ENCODE data around the gene ERC1.

The ERC1 gene

DNA sequence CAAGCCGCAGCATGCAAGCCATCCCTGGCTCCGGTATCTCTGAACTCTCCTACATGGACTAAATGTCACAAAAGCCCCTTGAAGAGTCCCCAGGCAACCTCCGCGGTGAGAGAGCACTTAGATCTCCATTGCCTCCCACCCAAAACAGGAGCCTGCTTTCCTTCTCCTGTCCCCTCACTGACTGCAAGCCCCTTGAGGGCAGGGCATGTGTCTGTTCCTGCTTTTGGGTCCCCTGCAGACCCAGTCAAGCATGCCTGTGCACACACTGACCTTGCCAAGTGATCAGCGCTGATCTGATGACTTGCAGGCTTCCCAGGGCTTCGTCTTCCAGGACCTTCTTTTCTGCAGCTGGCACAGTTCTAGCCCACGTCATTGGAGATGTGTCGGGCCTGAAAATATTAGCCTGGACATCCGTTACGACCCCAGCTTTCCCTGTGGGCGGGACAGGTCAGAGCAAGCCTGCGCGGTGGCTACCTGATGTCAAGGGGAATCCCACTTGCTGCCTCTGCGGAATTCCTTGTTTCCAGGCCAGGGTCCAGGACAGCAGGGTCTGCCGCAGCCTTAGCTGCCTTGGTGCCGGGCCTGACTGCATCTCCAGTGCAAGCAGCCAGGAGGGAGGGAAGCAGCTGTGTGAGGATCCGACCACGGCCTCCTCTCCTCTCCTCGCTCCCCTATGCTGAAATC, 510.8 kb downstream of the ERC1 start:
- DNase-seq: no peak

DNA sequence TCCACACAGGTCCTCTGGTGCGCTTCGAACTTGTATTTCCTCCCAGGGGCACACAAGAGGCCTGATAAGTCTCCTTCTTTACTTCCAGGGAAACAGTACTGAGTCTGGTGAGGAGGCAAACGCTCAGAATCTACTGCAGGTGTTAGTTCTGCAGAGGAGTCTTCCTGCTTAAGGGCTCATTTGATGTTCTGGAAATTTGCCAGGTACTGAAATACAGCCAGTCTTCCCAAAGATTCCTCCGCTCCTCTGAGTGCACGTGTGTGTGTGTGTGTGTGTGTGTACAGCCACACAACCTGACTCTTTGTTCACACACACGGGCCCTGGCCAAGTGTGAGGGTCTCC, 511.3 kb downstream of the ERC1 start:
- DNase-seq: no peak

DNA sequence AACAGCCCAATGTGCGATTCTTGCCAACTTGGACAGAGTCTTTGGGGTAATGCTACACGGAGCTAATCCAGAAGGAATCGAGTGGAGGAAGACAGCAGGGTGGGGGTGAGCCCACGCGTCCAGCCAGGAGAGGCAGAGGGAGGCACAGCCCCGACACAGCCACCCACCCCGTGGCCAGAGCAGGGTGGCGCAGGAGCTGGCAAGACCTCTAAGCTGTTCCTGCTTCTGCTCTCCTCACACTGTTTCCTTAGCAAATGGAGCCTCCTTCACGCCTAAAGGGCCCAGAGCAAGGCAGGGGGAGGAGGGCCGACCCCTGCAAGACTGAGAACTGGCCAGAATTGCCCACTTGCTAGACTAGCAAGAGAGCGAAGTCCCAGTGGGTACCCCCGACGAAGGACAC, 511.8 kb downstream of the ERC1 start:
- DNase-seq: no peak

DNA sequence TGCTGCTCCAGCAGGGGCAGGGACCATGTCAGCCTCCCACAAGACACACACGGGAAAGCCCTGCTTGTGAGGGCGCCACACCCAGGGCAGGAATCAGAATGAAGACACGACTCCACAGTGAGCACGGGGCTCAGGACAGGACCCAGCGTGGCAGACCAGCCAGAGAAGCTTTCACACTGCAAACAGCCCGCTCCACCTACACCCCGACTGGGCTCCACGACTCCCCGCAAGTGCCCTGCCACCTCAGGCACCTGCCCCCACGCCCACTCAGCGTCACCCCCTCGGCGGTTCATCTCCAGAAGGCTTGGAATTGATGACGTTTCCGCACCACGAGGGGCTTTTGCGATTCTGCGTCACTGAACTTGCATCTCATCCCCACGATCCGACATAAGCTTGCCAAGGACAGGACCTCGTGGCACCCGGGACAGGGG, 512.3 kb downstream of the ERC1 start:
- no peak for DNase-seq

DNA sequence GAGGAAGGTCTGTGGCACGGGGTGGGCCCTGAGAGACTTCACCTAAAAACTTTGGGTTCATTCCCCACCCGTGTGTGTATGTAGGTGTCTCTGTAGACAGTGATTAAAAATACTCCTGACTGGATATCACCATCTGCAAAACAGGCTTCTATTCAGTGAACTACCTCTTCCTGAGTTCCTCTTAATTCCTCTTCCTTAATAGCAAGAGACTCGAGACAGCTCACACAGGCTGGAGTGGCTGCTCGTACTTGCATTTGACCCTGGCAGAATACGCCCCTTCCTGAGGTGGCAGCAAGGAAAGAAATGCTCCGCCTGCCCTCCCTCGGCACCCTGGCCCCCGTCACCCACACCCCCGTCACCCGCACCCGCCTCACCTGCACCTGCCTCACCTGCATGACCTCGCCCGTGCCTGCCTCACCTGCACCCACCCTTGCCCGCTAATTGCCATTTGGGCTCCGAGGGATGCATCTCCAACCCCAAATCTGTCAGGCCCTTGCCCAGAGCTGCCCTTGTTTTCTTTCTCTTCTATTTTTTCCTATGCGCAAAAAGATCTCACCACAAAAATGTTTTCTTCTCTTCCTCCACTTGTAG, 513.4 kb downstream of the ERC1 start:
- no peak for DNase-seq

DNA sequence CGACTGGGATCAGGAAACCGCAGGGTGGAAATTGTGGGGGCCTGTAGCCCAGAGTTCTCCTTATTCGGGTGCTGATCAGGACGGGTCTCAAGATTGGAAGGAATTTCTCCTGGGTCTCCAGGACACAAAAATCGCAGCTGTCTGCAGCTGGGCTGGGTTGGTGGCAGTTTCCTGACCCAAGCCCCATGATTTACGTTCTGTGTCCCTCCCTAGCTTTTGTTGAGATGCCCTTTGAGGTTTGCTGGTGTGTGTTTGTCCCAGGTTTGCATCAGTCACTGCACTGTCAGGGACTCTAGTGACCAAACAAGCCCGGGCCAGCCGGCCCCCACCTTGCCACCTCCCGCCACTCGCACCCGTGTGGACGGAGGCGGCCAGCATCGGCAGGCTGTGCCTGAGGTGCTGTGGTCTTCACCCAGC, 513.9 kb downstream of the ERC1 start:
- no peak for DNase-seq

DNA sequence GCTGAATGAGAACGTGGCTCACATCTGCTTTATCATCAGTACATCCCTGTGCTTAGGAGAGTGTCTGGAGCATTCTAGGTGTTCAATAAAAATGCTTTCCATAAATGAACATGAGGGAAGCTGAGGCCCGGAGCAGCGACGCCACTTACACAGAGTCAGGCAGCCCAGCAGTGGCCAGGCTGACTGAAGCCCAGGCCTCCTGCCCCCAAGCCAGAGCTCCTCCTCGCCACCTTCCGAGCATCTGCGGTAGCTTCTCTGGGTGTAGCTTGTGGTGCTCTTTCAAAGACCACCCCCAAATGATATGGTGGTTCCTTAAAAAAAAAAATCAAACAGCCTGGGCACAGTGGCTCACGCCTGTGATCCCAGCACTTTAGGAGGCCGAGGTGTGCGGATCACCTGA, 514.6 kb downstream of the ERC1 start:
- DNase-seq: no peak

DNA sequence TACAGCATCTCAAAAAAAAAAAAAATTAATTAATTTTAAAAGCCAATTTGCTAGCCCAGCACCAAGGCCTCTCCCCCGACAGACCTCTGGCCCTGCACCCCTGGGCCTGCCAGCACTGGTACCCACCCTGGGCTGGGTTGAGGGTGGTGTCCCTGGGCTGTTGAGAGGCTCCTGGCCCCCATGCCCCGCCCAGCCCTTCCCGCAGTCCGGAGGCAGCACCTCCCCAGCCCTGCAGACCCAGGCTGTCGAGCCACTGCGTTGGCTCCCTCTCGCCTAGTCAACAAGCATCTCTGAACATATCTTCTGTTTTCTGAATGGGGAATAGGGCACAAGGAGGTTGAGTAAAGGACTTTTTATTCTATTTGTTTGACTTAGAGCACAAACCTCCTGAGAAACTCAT, 516.3 kb downstream of the ERC1 start:
- DNase-seq: no peak

DNA sequence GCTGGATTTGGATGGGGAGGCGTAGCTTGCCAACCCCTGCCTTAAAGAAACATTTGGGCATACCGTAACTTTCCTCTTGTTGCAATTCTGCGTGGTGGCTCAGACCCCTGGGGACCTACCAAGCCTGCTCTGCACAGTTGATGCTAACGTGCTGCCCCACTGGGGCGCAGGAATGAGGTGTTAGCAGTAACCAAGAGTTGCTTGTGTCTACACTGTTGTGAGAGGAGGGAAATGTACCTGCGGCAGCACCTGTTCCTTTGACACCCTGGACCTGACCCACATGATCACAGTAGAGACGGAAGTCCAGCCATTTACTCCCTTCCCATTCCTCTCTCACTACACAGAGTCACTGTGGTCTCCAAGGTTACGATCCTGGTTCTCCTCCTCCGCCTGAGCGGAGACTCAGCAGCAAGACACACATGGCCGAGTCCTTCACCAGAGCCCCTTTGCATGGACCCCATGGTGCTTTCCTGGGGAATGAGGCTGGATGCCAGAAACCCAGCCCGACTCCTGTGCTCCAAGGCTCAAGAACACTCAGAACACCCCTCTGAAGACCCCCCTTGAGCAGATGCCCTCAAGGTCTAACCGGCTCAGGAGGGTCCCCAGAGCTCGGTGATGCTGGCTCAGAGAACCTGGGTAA, 518.5 kb downstream of the ERC1 start:
- no peak for DNase-seq

DNA sequence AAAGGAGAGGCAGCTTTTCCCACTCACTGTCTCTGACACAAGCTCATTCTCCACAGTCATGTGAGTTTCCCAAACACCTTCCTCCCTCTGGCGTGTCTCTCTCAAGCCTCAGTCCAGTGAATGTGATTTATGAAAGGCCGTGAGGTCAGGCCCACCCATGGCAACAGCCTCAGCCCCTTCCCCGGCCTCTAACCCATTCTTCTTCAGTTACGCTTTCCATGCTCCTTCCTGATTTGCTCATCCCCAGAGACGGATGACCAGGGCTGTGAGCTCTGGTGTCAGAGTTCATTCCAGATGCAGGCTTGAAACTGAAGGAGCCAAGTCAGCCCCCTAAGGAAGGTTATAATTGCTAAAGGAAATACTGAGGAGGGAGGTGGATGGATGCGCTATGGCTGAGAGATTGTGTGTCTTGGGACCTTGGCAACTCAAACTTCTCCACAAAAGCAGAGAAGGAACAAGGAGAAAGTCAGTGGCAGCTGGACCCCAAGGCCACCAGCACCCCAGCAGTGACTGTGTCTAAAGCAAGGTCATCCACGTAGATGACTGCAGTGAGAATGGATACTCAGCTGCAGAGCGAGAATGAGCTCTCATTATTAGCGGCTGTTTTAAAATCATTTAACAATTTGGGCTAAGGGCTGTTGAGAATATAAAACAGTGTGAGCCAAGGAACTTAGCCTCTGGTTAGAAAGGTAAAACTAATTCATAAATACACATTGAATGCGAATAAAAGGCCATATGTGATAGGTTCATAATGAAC, 519.2 kb downstream of the ERC1 start:
- no peak for DNase-seq

DNA sequence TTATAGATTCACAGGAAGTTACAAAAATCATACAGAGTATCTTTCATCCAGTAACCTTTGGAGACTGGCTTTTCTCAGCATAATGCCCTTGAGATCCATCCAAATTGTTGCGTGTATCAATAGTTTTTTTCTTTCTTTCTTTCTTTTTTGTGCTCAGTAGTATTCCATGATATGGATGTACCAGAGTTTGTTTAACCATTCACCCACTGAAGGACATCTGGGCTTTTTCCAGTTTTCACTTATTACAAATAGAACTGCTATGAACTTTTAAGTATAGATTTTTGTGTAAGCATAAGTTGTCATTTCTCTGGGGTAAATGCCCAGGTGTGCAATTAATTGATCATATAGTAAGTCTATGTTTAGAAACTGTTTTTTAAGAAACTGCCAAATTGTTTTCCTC, 524.0 kb downstream of the ERC1 start:
- no peak for DNase-seq

DNA sequence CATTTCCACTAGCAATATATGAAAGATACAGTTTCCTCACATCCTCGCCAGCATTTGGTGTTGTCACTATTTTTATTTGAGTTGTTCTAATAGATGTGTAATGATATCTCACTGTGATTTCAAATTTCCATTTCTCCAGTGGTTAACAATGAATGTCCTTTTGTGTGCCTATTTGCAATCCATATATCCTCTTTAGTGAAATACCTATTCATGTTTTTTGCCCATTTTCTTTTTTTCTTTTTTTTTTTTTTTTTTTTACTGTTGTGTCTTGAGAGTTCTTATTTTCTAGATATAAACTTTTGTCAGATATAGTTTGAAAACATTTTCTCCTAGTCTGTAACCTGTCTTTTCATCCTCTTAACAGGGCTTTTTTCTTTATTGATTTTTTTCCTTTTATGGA, 524.4 kb downstream of the ERC1 start:
- no peak for DNase-seq

DNA sequence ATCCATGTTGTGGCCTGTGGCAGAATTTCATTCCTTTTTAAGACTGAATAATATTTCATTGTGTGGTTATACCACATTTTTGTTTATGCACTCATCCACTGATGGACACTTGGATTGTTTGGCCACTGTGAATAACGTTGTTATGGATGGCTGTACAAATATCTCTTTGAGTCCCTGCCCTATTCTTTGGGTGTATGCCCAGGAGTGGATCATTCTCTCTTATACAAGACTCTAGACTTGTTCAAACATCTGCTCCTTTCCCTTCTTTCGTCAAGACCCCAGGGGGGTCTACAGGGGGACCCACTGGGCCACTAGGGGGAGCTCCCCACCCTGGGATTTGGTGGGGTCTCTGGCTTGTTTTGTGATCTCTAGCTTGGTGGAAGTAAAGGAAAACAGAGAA, 526.0 kb downstream of the ERC1 start:
- no peak for DNase-seq

DNA sequence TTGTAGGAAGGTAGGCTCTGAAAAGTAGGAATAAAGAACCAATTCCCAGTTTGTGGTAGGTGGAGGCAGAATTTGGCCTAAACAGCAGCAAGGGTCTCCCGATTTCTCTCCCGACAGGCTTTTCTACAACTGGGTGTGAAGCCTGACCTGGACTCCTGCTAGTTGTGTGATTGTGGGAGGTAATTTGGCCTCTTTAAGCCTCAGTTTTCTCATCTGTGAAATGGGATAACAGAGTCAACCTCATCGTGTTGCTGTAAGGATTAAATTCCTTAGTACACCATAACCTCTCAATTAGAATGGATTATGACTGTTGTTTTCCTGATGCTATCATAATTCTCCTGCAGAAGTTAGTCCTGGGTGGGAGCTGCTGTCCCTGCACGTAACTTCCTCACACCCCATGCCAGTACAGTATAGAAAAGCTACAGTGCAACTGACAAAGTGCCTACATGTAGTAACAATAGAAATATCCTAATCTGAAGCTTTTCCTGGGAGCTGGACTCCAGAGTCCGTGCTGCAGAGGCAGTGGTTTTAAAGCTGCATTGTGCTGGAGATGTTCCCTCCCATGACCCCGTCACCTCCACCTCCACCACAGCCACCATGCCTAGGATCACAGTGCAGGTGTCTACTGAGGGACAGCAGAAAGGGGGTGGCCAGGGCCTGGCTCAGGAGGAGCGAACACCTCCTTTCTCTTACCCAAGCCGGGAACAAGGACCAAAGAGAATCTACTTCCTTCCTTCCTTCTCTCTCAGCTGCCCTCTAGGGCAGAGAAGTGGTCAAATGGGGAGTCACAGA, 526.9 kb downstream of the ERC1 start:
- DNase-seq: no peak

DNA sequence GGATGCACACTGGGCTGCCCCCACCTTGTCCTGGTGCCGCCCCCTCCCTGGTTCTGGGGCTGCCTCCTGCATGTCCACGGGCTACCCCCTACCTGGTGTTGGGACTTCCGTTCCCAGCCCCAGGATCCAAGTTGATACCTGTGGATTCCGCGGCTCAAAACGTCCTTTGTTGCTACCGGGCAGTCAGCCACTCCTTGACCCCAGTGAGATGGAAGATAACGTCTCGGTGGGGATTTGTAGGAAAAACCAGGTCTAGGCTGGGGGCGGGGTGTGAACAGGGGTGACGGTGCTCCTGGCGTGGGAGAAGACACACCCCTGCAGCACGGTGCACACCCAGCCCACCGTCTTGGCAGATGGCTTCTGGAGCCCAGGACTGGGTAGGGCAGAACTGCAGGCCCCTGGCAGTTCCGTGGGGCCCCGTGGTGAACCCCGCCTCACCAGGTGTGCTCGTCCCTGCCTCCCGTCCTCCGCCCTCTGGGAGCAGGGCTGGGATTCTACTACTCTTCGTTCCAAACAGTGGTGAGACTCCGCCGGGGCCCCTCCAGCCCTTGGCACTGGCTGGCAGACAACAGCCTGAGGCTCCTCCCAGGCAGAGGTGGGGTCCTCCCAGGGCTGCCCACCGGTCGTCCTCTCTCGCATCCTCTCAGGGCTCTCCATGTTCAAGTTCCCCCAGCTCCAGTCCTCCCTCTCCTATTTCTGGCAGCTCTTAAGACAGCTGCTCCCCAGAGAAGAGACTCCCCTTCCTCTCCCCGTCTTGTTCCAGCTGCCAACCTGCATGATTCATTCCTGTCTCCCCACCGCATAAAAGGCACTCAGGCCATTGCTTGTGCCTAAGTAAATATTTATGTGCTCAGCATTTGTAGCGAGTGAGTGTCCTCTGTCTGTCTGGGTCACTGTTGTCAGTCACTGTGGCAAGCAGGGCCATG, 527.8 kb downstream of the ERC1 start:
- peak; percentile 68 for DNase-seq

DNA sequence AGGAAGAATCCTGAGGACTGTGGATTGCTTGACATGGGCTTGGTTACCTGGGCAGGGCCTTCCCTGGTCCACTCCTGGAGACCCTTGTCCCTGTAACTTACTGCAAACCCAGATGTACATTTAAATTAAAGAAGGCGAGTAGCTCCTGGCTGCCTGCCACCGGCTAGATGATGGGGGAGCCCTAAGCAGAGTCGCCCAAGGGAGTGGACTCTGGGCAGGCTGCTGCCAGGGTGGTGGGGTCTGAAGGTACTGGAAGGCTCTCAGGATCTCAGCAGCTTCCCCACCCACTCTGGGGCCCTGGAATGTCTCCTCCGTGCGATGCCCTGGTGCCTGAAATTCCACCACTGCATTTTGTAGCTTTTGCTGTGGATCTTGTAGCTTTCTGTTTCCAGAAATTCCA, 528.6 kb downstream of the ERC1 start:
- no peak for DNase-seq

DNA sequence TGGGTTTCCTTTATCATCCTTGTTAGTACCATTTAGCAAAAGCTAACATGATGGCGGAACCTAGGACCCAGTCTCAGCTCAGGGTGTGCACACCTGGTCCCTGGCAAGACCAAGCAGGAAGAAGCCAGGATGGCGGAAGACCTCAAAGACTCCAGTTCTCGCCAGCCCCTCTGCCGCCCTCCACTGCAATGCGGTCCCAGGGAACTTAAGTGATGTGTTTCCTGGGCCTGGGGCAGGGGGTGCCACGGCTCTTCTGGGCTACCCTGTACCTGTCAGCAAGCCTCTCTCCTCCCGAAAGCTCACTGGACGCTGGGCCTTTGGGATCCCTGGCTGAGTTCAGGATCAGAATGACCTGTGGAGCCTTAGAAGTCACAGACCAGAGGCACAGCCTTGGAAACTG, 532.0 kb downstream of the ERC1 start:
- DNase-seq: no peak

DNA sequence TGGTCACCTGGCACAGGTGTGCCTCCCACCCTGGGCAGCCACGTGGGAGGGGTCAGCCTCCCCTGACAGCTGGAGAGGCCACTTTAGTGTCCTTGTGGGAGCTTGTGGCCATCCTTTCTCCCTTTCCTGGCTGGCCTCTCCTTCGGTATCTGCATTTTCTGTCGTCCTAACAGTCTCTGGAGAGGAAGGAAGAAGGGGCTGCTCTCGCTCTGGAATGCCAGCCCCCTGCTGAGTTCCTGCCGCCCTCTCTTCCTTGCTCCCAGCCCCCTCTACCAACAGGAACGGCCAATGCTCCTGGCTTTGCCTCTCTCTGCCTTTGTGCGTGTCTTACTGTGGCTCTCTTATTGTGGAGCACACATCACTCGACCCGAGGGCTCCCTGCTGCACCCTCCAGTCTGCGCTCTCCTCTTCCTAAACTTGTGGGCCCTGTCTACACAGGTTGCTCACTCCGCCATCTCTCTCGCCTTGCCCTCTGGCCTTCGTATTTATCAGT, 532.6 kb downstream of the ERC1 start:
- no peak for DNase-seq

DNA sequence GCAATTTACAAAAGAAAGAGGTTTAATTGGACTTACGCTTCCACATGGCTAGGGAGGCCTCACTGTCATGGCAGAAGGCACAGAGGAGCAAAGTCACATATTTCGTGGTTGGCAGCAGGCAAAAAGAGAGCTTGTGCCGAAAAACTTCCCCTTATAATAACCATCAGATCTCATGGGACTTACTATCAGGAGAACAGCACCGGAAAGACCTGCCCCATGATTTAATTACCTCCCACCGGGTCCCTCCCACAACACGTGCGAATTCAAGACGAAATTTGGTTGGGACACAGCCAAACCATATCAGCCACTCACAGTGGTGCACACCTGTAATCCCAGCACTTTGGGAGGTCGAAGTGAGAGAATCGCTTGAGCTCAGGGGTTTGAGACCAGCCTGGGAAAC, 534.8 kb downstream of the ERC1 start:
- no peak for DNase-seq

DNA sequence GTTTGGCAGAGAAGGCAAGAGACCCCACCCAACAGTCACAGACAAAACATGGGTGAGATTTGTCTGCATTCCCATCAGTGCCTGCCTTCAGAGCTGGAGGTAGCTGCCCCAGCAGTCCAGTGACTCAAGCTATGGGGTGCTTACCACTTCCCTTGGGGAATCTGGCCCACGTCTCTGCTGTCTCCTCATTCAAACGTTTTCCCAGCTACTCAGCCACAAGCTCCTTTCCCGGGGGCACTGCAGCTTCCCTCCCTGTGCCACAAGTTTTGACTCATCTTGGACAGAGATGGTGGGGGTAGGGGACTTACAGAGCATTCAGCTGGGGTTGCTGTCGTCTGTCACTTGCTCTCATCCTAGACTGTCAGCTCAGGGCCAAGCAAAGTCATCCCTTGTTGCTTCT, 536.8 kb downstream of the ERC1 start:
- DNase-seq: no peak

DNA sequence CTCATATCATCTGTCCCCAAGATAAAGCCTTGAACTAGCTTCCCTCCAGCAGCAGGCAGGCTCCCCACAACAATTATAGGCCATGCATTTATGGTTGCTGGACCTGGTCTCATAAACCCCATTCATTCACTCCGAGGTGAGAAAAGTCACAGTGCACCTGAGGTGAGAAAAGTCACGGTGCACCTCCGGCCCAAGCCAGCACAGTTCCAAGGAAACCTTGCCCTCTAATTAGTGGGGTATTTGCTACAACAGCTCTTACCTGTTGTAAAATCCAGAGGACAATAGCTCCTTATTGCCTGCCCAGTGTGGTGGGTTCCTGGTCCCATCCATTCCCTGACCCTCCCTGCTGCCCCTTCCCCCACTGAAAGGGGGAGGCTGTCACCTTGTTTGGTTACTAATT, 537.8 kb downstream of the ERC1 start:
- no peak for DNase-seq
